Smooth muscle cell (in vitro differentiated cells): Measurements from ENCODE around the gene CR1L. TPM values are rescaled to one million over a fixed set of nuclear protein-coding genes. Genes with fewer than 3 reads are reported as not detected.
"Not testable (repeated sequence)": the region's sequence is repeated elsewhere in the genome, so short reads cannot be mapped to it uniquely, and the experiment has no call there.

Experiments
- DNase-seq: peaks from one replicate; lab custom pipeline; 2025; ENCODE audit not compliant: unreplicated experiment; lab: John Stamatoyannopoulos, UW
- H2AFZ ChIP-seq: fragments of 200-600 bp; sonication (generic); 2 replicates; pipeline ENCODE4 v1.6.0; 2016; ENCODE audit warnings: antibody characterized with exemption, low read depth, mild to moderate bottlenecking
- H3F3A ChIP-seq: fragments of 200-600 bp; sonication (generic); 2 replicates; pipeline ENCODE4 v1.6.0; 2017; ENCODE audit warnings: antibody characterized with exemption, low read depth
- H3K27ac ChIP-seq: fragments of 200-600 bp; sonication (generic); 2 replicates; pipeline ENCODE4 v1.5.1; 2016; ENCODE audit warnings: low read depth, mild to moderate bottlenecking
- H3K27me3 ChIP-seq: fragments of 200-600 bp; sonication (generic); 2 replicates; pipeline ENCODE4 v1.6.1; 2016; ENCODE audit warnings: low read depth, mild to moderate bottlenecking
- H3K36me3 ChIP-seq: fragments of 200-600 bp; sonication (generic); 2 replicates; pipeline ENCODE4 v1.5.1; 2016; ENCODE audit warnings: low read depth
- H3K4me1 ChIP-seq: fragments of 200-600 bp; sonication (generic); 2 replicates; pipeline ENCODE4 v1.5.1; 2016; ENCODE audit warnings: low read depth
- H3K4me2 ChIP-seq: fragments of 200-600 bp; sonication (generic); 2 replicates; pipeline ENCODE4 v1.6.0; 2016; ENCODE audit warnings: mild to moderate bottlenecking
- H3K4me3 ChIP-seq: fragments of 200-600 bp; sonication (generic); 2 replicates; pipeline ENCODE4 v1.5.1; 2016; ENCODE audit warnings: mild to moderate bottlenecking
- H3K79me2 ChIP-seq: fragments of 200-600 bp; sonication (generic); 2 replicates; pipeline ENCODE4 v1.6.0; 2016; ENCODE audit warnings: low read depth, mild to moderate bottlenecking
- H3K9ac ChIP-seq: fragments of 200-600 bp; sonication (generic); 2 replicates; pipeline ENCODE4 v1.6.0; 2016; ENCODE audit warnings: low read depth
- H3K9me3 ChIP-seq: fragments of 200-600 bp; sonication (generic); replicated peaks from 2 replicates; pipeline ENCODE4 v1.5.1; 2016; ENCODE audit warnings: low read depth
- H4K20me1 ChIP-seq: fragments of 200-600 bp; sonication (generic); 2 replicates; pipeline ENCODE4 v1.6.0; 2016; ENCODE audit warnings: low read depth
- CTCF ChIP-seq: fragments of 200-600 bp; sonication (generic); IDR thresholded peaks from 2 replicates; pipeline ENCODE4 v1.5.1; 2017; ENCODE audit warnings: borderline replicate concordance, mild to moderate bottlenecking, antibody characterized with exemption; ENCODE audit not compliant: insufficient read depth, poor library complexity, severe bottlenecking
- WGBS: methylation state at CpG from one replicate; pipeline ENCODE4 v1.1.7; 2016; ENCODE audit warnings: low lambda C conversion rate; 5-methylcytosine and 5-hydroxymethylcytosine counted together
- polyA plus RNA-seq: library from polyadenylated mRNA; unstranded; fragments of >200 nt; fragmentation: Nextera tagmentation; extraction: Ambion mirVana; gene quantifications from 2 replicates; pipeline ENCODE4 v1.2.1, GENCODE V29; 2016
- total RNA-seq: library from RNA; depleted of rRNA; stranded (reverse); fragments of >200 nt; gene quantifications from 2 replicates; pipeline ENCODE4 v1.2.3, GENCODE V29; 2014

Gene CR1L
- total and polyA plus RNA-seq, 2 experiments from 2014 or later, result 0.95 TPM; not detected in 1

- TF ChIP-seq CTCF, result peak; percentile 37
- Histone ChIP-seq H3K4me2 (no peak overlapping the region), H3K79me2 (no peaks in the 10 kb centered on the region), H3K36me3 (no peaks in the 10 kb centered on the region), H3K4me3 (no peak overlapping the region), H3F3A (no peaks in the 10 kb centered on the region), H2AFZ (peak overlapping the region; percentile 84), H3K4me1 (peaks cover 3% of the 10 kb centered on the region), H3K27me3 (no peaks in the 10 kb centered on the region), H4K20me1 (no peaks in the 10 kb centered on the region), H3K27ac (no peak overlapping the region), H3K9ac (no peak overlapping the region), H3K9me3 (no peaks in the 10 kb centered on the region)
- no peak for DNase-seq
- WGBS, result 65% methylated on average over 2 of the region's 2 CpGs
Measured at GRCh38 chr1:207654320-207654719, 9.4 kb downstream of the CR1L start.

GRCh38 chr1:207658408-207658807, 13.5 kb downstream of the CR1L start:
- Histone ChIP-seq H3K27me3 (no peaks in the 10 kb centered on the region), H3K4me2 (no peak overlapping the region), H3K27ac (no peak overlapping the region), H2AFZ (no peak overlapping the region), H3K4me3 (no peak overlapping the region), H3F3A (no peaks in the 10 kb centered on the region), H3K36me3 (no peaks in the 10 kb centered on the region), H3K4me1 (peaks cover 3% of the 10 kb centered on the region), H4K20me1 (no peaks in the 10 kb centered on the region), H3K79me2 (no peaks in the 10 kb centered on the region), H3K9ac (no peak overlapping the region), H3K9me3 (no peaks in the 10 kb centered on the region)
- 80% methylated on average over 7 of the region's 7 CpGs for WGBS
- TF ChIP-seq CTCF, result no peak
- DNase-seq, result no peak

- Histone ChIP-seq H4K20me1 (no peaks in the 10 kb centered on the region), H3K9ac (no peak overlapping the region), H3K4me2 (no peak overlapping the region), H3F3A (no peaks in the 10 kb centered on the region), H3K4me1 (no peaks in the 10 kb centered on the region), H3K27me3 (no peaks in the 10 kb centered on the region), H3K27ac (no peak overlapping the region), H2AFZ (no peak overlapping the region), H3K9me3 (no peaks in the 10 kb centered on the region), H3K36me3 (no peaks in the 10 kb centered on the region), H3K79me2 (no peaks in the 10 kb centered on the region), H3K4me3 (no peak overlapping the region)
- no peak for TF ChIP-seq CTCF
- DNase-seq, result no peak
- 86% methylated on average over 9 of the region's 9 CpGs for WGBS
Measured at GRCh38 chr1:207658904-207659485, 14.1 kb downstream of the CR1L start.

- Histone ChIP-seq H3K27ac (no peak overlapping the region), H3K36me3 (no peaks in the 10 kb centered on the region), H3K27me3 (no peaks in the 10 kb centered on the region), H3K4me3 (no peak overlapping the region), H4K20me1 (no peaks in the 10 kb centered on the region), H2AFZ (no peak overlapping the region), H3K9ac (no peak overlapping the region), H3K79me2 (no peaks in the 10 kb centered on the region), H3K9me3 (no peaks in the 10 kb centered on the region), H3K4me2 (no peak overlapping the region), H3F3A (no peaks in the 10 kb centered on the region), H3K4me1 (no peaks in the 10 kb centered on the region)
- 77% methylated on average over 10 of the region's 10 CpGs for WGBS
- DNase-seq, result no peak
- TF ChIP-seq CTCF, result no peak
Measured at GRCh38 chr1:207659545-207660153, 14.7 kb downstream of the CR1L start.

DNA sequence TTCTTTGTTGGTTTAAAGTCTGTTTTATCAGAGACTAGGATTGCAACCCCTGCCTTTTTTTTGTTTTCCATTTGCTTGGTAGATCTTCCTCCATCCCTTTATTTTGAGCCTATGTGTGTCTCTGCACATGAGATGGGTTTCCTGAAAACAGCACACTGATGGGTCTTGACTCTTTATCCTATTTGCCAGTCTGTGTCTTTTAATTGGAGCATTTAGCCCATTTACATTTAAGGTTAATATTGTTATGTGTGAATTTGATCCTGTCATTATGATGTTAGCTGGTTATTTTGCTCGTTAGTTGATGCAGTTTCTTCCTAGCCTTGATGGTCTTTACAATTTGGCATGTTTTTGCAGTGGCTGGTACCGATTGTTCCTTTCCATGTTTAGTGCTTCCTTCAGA, 16.5 kb downstream of the CR1L start:
- H2AFZ ChIP-seq, DNase-seq, H3K27me3 ChIP-seq, H3K27ac ChIP-seq, H3K4me3 ChIP-seq, H3K36me3 ChIP-seq, H3K79me2 ChIP-seq, H4K20me1 ChIP-seq, H3F3A ChIP-seq, H3K9me3 ChIP-seq, H3K9ac ChIP-seq, H3K4me1 ChIP-seq, H3K4me2 ChIP-seq: not testable (repeated sequence)
- 83% methylated on average over 2 of the region's 2 CpGs for WGBS
